Transverse colon (tissue), 4 donors: Measurements from ENCODE around the gene NHERF2. TPM values are rescaled to one million over a fixed set of nuclear protein-coding genes. Genes with fewer than 3 reads are reported as not detected.

Experiments
- DNase-seq: peaks from one replicate; pipeline ENCODE4 v3.0.0-alpha.2; 2019
- H3K27ac ChIP-seq, 4 donors: fragments of 200-600 bp; sonication (generic); 2 replicates each; pipeline ENCODE4 v1.5.1; 2016 to 2018; ENCODE audit warnings: inconsistent platforms in 4 of 4
- H3K27me3 ChIP-seq: fragments of 200-600 bp; sonication (generic); 2 replicates; pipeline ENCODE4 v1.5.1; 2017; ENCODE audit warnings: inconsistent platforms
- H3K36me3 ChIP-seq, 4 donors: fragments of 200-600 bp; sonication (generic); 2 replicates each; pipeline ENCODE4 v1.5.1; 2017 to 2019; ENCODE audit warnings: inconsistent platforms in 4 of 4
- H3K4me1 ChIP-seq, 4 donors: fragments of 200-600 bp; sonication (generic); 2 replicates each; pipeline ENCODE4 v1.5.1; 2017 to 2020; ENCODE audit warnings: inconsistent platforms in 4 of 4
- H3K4me3 ChIP-seq, 4 donors: fragments of 200-600 bp; sonication (generic); 1 replicate in 1 of 4; 2 replicates in 3 of 4; pipeline versions ENCODE4 v1.5.1 to v1.6.1; 2017 to 2019; ENCODE audit warnings: inconsistent platforms in 4 of 4
- H3K9me3 ChIP-seq, 2 donors: fragments of 200-600 bp; sonication (generic); 2 replicates each; pipeline ENCODE4 v1.5.1; 2017 to 2019; ENCODE audit warnings: inconsistent platforms in 2 of 2
- CTCF ChIP-seq, 5 experiments: fragments of 200-600 bp in 3 of 5; fragments of 450-650 bp in 2 of 5; sonication (generic) in 3 of 5; IDR thresholded peaks; 1 replicate in 2 of 5; 2 replicates in 3 of 5; pipeline ENCODE4 v1.5.1; 2016 to 2017; ENCODE audit warnings: antibody characterized with exemption in 5 of 5, inconsistent platforms in 3 of 5, mild to moderate bottlenecking in 2 of 5, moderate library complexity in 1 of 5
- EP300 ChIP-seq: sonication (generic); formaldehyde crosslinking; IDR thresholded peaks from one replicate; pipeline ENCODE4 v1.6.1; 2017; ENCODE audit warnings: antibody characterized with exemption, low read depth
- POLR2A ChIP-seq: fragments of 450-650 bp; IDR thresholded peaks from one replicate; pipeline ENCODE4 v1.6.1; 2016; ENCODE audit warnings: antibody characterized with exemption, mild to moderate bottlenecking, moderate library complexity
- POLR2AphosphoS5 ChIP-seq, 3 donors: sonication (generic); formaldehyde crosslinking; IDR thresholded peaks; one replicate each; pipeline ENCODE4 v1.6.1; 2016; ENCODE audit warnings: antibody characterized with exemption in 3 of 3
- WGBS, 2 donors: methylation state at CpG; one replicate each; pipeline ENCODE4 v1.1.5; 2018; ENCODE audit warnings: low coverage in 1 of 2; 5-methylcytosine and 5-hydroxymethylcytosine counted together
- in situ Hi-C, 4 donors: fragments of 200-750 bp; cut with MboI; loops; one replicate each; pipeline versions ENCODE4 v1.15.0 to v1.15.1; 2017; ENCODE audit warnings: low sequenced_read_pairs in 3 of 4, low pct_ligation_motif_present in 1 of 4, low pct_unique_long_range_greater_than_20kb in 1 of 4
- intact Hi-C: fragments of 100-400 bp; cut with DNase I; formaldehyde crosslinking; loops from one replicate; pipeline ENCODE4 v1.15.1; 2023; ENCODE audit warnings: low total_unique reads
- total RNA-seq, 4 donors: library from RNA; depleted of rRNA; stranded (reverse); fragments of >200 nt; gene quantifications; one replicate each; pipeline ENCODE4 v1.1.0, GENCODE V29; 2016

Gene NHERF2
- total RNA-seq, 4 donors from 2014 or later, result 3.7 to 61.9 (median 29.8) TPM

- Histone ChIP-seq H3K27me3 (peaks cover 44% of the 10 kb centered on the region), H3K27ac (peak overlapping the region; percentile 91 to 95 (median 93)), H3K36me3 (peaks cover 0 to 12% (median 7%) of the 10 kb centered on the region in 4 donors), H3K4me3 (peak overlapping the region in 3 of 4 donors; percentile 36 to 47 (median 39)), H3K4me1 (peaks cover 7 to 49% (median 42%) of the 10 kb centered on the region in 4 donors), H3K9me3 (no peaks in the 10 kb centered on the region)
- in situ Hi-C loops, result no loop called here
- 35% methylated on average over 58 of the region's 70 CpGs; no CpG with 5 or more reads in 1 of the 2 donors for WGBS, 2 donors
- no peak for TF ChIP-seq EP300
- peak; percentile 22 to 92 (median 92) for TF ChIP-seq POLR2AphosphoS5 (IDR thresholded peaks at IDR 0.05)
- TF ChIP-seq CTCF (IDR thresholded peaks at IDR 0.05), result no peak
- TF ChIP-seq POLR2A, result peak; percentile 91
- intact Hi-C loops, result loop anchor here (10.0 kb wide), 1 partner anchor 685 kb away; no protein-coding TSS in a partner anchor
- DNase-seq, result peak; percentile 92
Measured at GRCh38 chr16:1979271-1980029, 47.3 kb upstream of the NHERF2 start.

GRCh38 chr16:1980030-1980769, 46.5 kb upstream of the NHERF2 start:
- Histone ChIP-seq H3K9me3 (no peaks in the 10 kb centered on the region), H3K27me3 (peaks cover 44% of the 10 kb centered on the region), H3K27ac (peak overlapping the region; percentile 91 to 95 (median 93)), H3K36me3 (peaks cover 0 to 12% (median 7%) of the 10 kb centered on the region in 4 donors), H3K4me1 (peaks cover 13 to 56% (median 48%) of the 10 kb centered on the region in 4 donors), H3K4me3 (peak overlapping the region in 3 of 4 donors; percentile 4 to 47 (median 39))
- TF ChIP-seq EP300, result no peak
- TF ChIP-seq POLR2A, result peak; percentile 16
- peak in 1 of 3 donors; percentile 26 for TF ChIP-seq POLR2AphosphoS5 (IDR thresholded peaks at IDR 0.05)
- WGBS, 2 donors, result 10% methylated on average over 48 of the region's 53 CpGs; no CpG with 5 or more reads in 1 of the 2 donors
- no peak for DNase-seq
- in situ Hi-C loops (no loop called here), intact Hi-C loops (loop anchor here (10.0 kb wide), 1 partner anchor 685 kb away; no protein-coding TSS in a partner anchor)

- no peak for DNase-seq
- Histone ChIP-seq H3K4me3 (peak overlapping the region in 3 of 4 donors; percentile 4 to 47 (median 39)), H3K9me3 (no peaks in the 10 kb centered on the region), H3K4me1 (peaks cover 17 to 62% (median 54%) of the 10 kb centered on the region in 4 donors), H3K27ac (peak overlapping the region; percentile 91 to 95 (median 93)), H3K27me3 (peaks cover 44% of the 10 kb centered on the region), H3K36me3 (peaks cover 0 to 12% (median 4%) of the 10 kb centered on the region in 4 donors)
- TF ChIP-seq POLR2AphosphoS5 (IDR thresholded peaks at IDR 0.05), result no peak
- TF ChIP-seq EP300, result no peak
- TF ChIP-seq CTCF (IDR thresholded peaks at IDR 0.05), result no peak
- TF ChIP-seq POLR2A, result no peak
- intact Hi-C loops, result loop anchor here (10.0 kb wide), 1 partner anchor 684 kb away; no protein-coding TSS in a partner anchor
- WGBS, 2 donors, result 21% methylated on average over 14 of the region's 16 CpGs; no CpG with 5 or more reads in 1 of the 2 donors
- in situ Hi-C loops, result no loop called here
Measured at GRCh38 chr16:1980770-1981087, 46.0 kb upstream of the NHERF2 start.

- DNase-seq, result peak; percentile 80
- H3K27me3 ChIP-seq, result peaks cover 44% of the 10 kb centered on the region
- intact Hi-C loops, result loop anchor here (10.0 kb wide), 1 partner anchor 683 kb away; no protein-coding TSS in a partner anchor
- peaks cover 22 to 66% (median 60%) of the 10 kb centered on the region in 4 donors for H3K4me1 ChIP-seq
- no peaks in the 10 kb centered on the region for H3K9me3 ChIP-seq
- in situ Hi-C loops, result no loop called here
- WGBS, 2 donors, result 0 to 13% methylated on average over 1 to 6 of the region's 6 CpGs
- peak within 1 kb of the TSS in 3 of 4 donors; percentile 4 to 47 (median 39) for H3K4me3 ChIP-seq
- peaks cover 0 to 18% (median 2%) of the 10 kb centered on the region in 4 donors for H3K36me3 ChIP-seq
- TF ChIP-seq POLR2A, result peak; percentile 86
- peak; percentile 53 to 84 (median 66) for TF ChIP-seq POLR2AphosphoS5 (IDR thresholded peaks at IDR 0.05)
- no peak for TF ChIP-seq CTCF (IDR thresholded peaks at IDR 0.05)
- peak within 1 kb of the TSS; percentile 91 to 95 (median 93) for H3K27ac ChIP-seq
Measured at GRCh38 chr16:1981398-1981836, 45.3 kb upstream of the NHERF2 start, which contains the start of gene NOXO1. Gene NOXO1, minus strand, starts transcription at chr16:1981469. Its CDS starts 290 bp downstream, at chr16:1981179.
